Measurements from ENCODE around the gene CDH4.

Gene CDH4

DNA sequence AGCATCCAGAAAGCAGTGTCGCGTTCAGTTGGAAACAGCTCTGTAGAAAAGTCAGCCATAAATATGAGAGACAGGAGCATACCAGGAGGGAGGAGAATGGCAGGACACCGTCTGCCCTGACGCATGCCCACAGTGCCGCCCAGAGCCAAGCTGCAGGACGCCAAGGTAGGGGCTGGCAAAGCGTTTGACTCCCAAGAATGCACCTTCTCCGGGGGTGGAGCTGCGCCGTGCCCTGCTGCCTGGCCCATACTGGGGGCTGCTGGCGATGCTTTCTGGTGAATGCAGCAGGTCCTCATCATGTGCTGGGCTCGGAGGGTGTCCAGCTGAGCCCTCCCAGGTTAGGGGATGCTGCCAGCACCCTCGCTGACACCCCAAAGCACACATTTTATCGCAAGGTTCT, 349.8 kb downstream of the CDH4 start:
- Histone ChIP-seq H3K4ac (ENCODE audit: low read depth, low read length) (no peak overlapping the region), H3K4me2 (ENCODE audit: low read length) (no peak overlapping the region), H4K8ac (ENCODE audit: low read depth, low read length) (no peak overlapping the region), H3K27ac (ENCODE audit: low read depth, low read length) (no peak overlapping the region), H3K4me3 (ENCODE audit: low read depth, low read length) (no peak overlapping the region), H2BK5ac (ENCODE audit: low read depth, low read length, poor library complexity) (no peak overlapping the region), H3K79me2 (ENCODE audit: control insufficient read depth, insufficient read depth, low read length, poor library complexity) (no peaks in the 10 kb centered on the region), H4K12ac (ENCODE audit: low read depth, low read length) (no peak overlapping the region), H3K9me3 (ENCODE audit: insufficient read depth, low read depth, low read length) (peaks cover 11% of the 10 kb centered on the region), H3K9ac (ENCODE audit: low read length) (no peak overlapping the region), H3K36me3 (ENCODE audit: control insufficient read depth in 1 of 2, insufficient read depth in 2 of 2, low read length in 2 of 2) (no peaks in the 10 kb centered on the region), H3K79me1 (ENCODE audit: low read length) (no peaks in the 10 kb centered on the region), H2BK12ac (ENCODE audit: low read length) (no peak overlapping the region), H4K91ac (ENCODE audit: low read depth, low read length) (no peak overlapping the region), H2AK5ac (ENCODE audit: low read length) (no peak overlapping the region), H3K23ac (ENCODE audit: low read length) (no peak overlapping the region), H3K18ac (ENCODE audit: low read length) (no peak overlapping the region), H2AFZ (ENCODE audit: insufficient read depth, low read length, poor library complexity) (no peak overlapping the region), H2BK120ac (ENCODE audit: insufficient read depth, low read length, poor library complexity) (no peak overlapping the region), H3K4me1 (ENCODE audit: control insufficient read depth in 1 of 2, insufficient read depth in 2 of 2, low read length in 2 of 2) (no peaks in the 10 kb centered on the region), H3K14ac (ENCODE audit: low read length) (no peak overlapping the region), H3K27me3 (ENCODE audit: insufficient read depth, low read length) (no peaks in the 10 kb centered on the region)
- no CpG with 5 or more reads among the region's 14 CpGs for WGBS (ENCODE audit: extremely low coverage, insufficient coverage, insufficient read length)
- no peak for DNase-seq

DNA sequence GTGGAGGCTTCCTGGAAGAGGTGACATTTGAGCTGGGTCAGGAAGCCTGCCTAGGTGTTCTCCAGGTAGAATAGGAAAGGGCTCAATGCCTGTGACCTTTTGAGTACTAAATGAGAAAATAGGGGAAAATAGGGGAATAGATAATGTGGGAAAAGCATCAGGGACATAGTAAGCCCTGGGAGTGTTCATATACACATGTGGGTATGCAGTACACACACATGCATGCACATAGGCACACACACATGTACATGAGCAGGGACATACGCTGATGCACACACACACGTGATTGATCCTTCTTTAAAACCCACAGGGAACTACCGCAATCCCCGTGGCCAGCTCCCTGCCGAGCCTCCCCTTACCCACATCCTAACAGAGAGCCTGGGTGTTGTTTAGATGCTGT, 351.7 kb downstream of the CDH4 start:
- Histone ChIP-seq H3K9me3 (ENCODE audit: insufficient read depth, low read depth, low read length) (peaks cover 7% of the 10 kb centered on the region), H3K9ac (ENCODE audit: low read length) (no peak overlapping the region), H3K4me3 (ENCODE audit: low read depth, low read length) (no peak overlapping the region), H3K14ac (ENCODE audit: low read length) (no peak overlapping the region), H3K4me1 (ENCODE audit: control insufficient read depth in 1 of 2, insufficient read depth in 2 of 2, low read length in 2 of 2) (no peaks in the 10 kb centered on the region), H2BK5ac (ENCODE audit: low read depth, low read length, poor library complexity) (no peak overlapping the region), H4K91ac (ENCODE audit: low read depth, low read length) (no peak overlapping the region), H3K4me2 (ENCODE audit: low read length) (no peak overlapping the region), H3K18ac (ENCODE audit: low read length) (no peak overlapping the region), H3K79me2 (ENCODE audit: control insufficient read depth, insufficient read depth, low read length, poor library complexity) (no peaks in the 10 kb centered on the region), H2AK5ac (ENCODE audit: low read length) (no peak overlapping the region), H3K23ac (ENCODE audit: low read length) (no peak overlapping the region), H2AFZ (ENCODE audit: insufficient read depth, low read length, poor library complexity) (no peak overlapping the region), H2BK12ac (ENCODE audit: low read length) (no peak overlapping the region), H3K79me1 (ENCODE audit: low read length) (no peaks in the 10 kb centered on the region), H3K4ac (ENCODE audit: low read depth, low read length) (no peak overlapping the region), H4K12ac (ENCODE audit: low read depth, low read length) (no peak overlapping the region), H3K27ac (ENCODE audit: low read depth, low read length) (no peak overlapping the region), H3K36me3 (ENCODE audit: control insufficient read depth in 1 of 2, insufficient read depth in 2 of 2, low read length in 2 of 2) (no peaks in the 10 kb centered on the region), H4K8ac (ENCODE audit: low read depth, low read length) (no peak overlapping the region), H2BK120ac (ENCODE audit: insufficient read depth, low read length, poor library complexity) (no peak overlapping the region), H3K27me3 (ENCODE audit: insufficient read depth, low read length) (no peaks in the 10 kb centered on the region)
- WGBS (ENCODE audit: extremely low coverage, insufficient coverage, insufficient read length): no CpG with 5 or more reads among the region's 5 CpGs
- no peak for DNase-seq

DNA sequence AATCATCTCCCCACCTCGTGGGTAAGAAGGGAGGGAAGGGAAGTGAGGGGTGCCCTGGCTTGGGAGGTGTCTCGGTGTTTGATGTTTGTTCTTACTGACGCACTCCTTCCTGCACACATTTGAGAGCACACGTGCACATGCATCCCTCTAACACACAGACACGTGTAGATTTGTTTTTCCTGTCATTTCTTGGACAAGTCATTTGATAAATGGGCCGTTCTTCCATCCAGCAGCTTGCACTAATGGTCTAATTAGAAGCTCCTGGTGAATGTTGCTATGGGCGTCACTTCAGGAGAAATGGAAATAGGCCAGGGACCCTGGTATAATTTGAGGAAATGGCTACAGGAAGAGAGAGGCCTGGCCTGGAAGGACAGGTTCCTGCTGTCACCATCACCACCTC, 352.5 kb downstream of the CDH4 start:
- no peak overlapping the region for H2BK12ac ChIP-seq (ENCODE audit: low read length)
- no peak overlapping the region for H2BK120ac ChIP-seq (ENCODE audit: insufficient read depth, low read length, poor library complexity)
- no peaks in the 10 kb centered on the region for H3K27me3 ChIP-seq (ENCODE audit: insufficient read depth, low read length)
- H4K8ac ChIP-seq (ENCODE audit: low read depth, low read length): no peak overlapping the region
- no peak overlapping the region for H2AFZ ChIP-seq (ENCODE audit: insufficient read depth, low read length, poor library complexity)
- no peak overlapping the region for H3K4ac ChIP-seq (ENCODE audit: low read depth, low read length)
- H3K9ac ChIP-seq (ENCODE audit: low read length): no peak overlapping the region
- no peaks in the 10 kb centered on the region for H3K4me1 ChIP-seq (ENCODE audit: control insufficient read depth in 1 of 2, insufficient read depth in 2 of 2, low read length in 2 of 2)
- no peak overlapping the region for H3K14ac ChIP-seq (ENCODE audit: low read length)
- WGBS (ENCODE audit: extremely low coverage, insufficient coverage, insufficient read length): no CpG with 5 or more reads among the region's 7 CpGs
- no peak overlapping the region for H4K12ac ChIP-seq (ENCODE audit: low read depth, low read length)
- no peak overlapping the region for H3K4me2 ChIP-seq (ENCODE audit: low read length)
- H2BK5ac ChIP-seq (ENCODE audit: low read depth, low read length, poor library complexity): no peak overlapping the region
- no peak overlapping the region for H3K23ac ChIP-seq (ENCODE audit: low read length)
- peaks cover 7% of the 10 kb centered on the region for H3K9me3 ChIP-seq (ENCODE audit: insufficient read depth, low read depth, low read length)
- no peaks in the 10 kb centered on the region for H3K36me3 ChIP-seq (ENCODE audit: control insufficient read depth in 1 of 2, insufficient read depth in 2 of 2, low read length in 2 of 2)
- no peak overlapping the region for H3K27ac ChIP-seq (ENCODE audit: low read depth, low read length)
- no peak for DNase-seq
- H2AK5ac ChIP-seq (ENCODE audit: low read length): no peak overlapping the region
- H3K4me3 ChIP-seq (ENCODE audit: low read depth, low read length): no peak overlapping the region
- H3K79me2 ChIP-seq (ENCODE audit: control insufficient read depth, insufficient read depth, low read length, poor library complexity): no peaks in the 10 kb centered on the region
- no peak overlapping the region for H4K91ac ChIP-seq (ENCODE audit: low read depth, low read length)
- no peak overlapping the region for H3K18ac ChIP-seq (ENCODE audit: low read length)
- H3K79me1 ChIP-seq (ENCODE audit: low read length): no peaks in the 10 kb centered on the region

DNA sequence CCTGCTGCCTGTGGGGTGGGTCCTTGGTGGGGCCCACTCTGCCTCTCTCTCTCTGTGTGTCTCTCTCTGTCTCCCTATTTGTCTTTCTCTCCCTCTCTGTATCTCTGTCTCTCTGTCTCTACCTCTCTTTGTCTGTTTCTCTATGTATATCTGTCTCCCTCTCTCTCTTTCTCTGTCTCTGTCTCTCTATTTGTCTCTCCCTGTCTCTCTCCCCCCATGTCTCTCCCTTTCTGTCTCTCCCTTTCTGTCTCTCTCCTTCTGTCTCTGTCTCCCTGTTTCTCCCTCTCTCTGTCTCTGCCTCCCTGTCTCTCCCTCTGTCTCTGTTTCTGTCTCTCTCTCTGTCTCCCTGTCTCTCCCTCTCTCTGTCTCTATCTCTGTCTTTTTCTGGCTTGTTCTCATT, 353.2 kb downstream of the CDH4 start:
- no peak overlapping the region for H2BK12ac ChIP-seq (ENCODE audit: low read length)
- no peak overlapping the region for H2AFZ ChIP-seq (ENCODE audit: insufficient read depth, low read length, poor library complexity)
- H3K79me2 ChIP-seq (ENCODE audit: control insufficient read depth, insufficient read depth, low read length, poor library complexity): no peaks in the 10 kb centered on the region

More for the DNA sequence above, 353.2 kb downstream of the CDH4 start:
- Histone ChIP-seq H3K14ac (ENCODE audit: low read length) (no peak overlapping the region), H3K27me3 (ENCODE audit: insufficient read depth, low read length) (no peaks in the 10 kb centered on the region), H3K9me3 (ENCODE audit: insufficient read depth, low read depth, low read length) (peaks cover 7% of the 10 kb centered on the region), H3K18ac (ENCODE audit: low read length) (no peak overlapping the region), H3K4me3 (ENCODE audit: low read depth, low read length) (no peak overlapping the region), H4K12ac (ENCODE audit: low read depth, low read length) (no peak overlapping the region), H3K4me2 (ENCODE audit: low read length) (no peak overlapping the region), H3K36me3 (ENCODE audit: control insufficient read depth in 1 of 2, insufficient read depth in 2 of 2, low read length in 2 of 2) (no peaks in the 10 kb centered on the region), H4K8ac (ENCODE audit: low read depth, low read length) (no peak overlapping the region), H3K4me1 (ENCODE audit: control insufficient read depth in 1 of 2, insufficient read depth in 2 of 2, low read length in 2 of 2) (no peaks in the 10 kb centered on the region), H3K23ac (ENCODE audit: low read length) (no peak overlapping the region), H2AK5ac (ENCODE audit: low read length) (no peak overlapping the region), H4K91ac (ENCODE audit: low read depth, low read length) (no peak overlapping the region), H3K9ac (ENCODE audit: low read length) (no peak overlapping the region), H2BK120ac (ENCODE audit: insufficient read depth, low read length, poor library complexity) (no peak overlapping the region), H3K79me1 (ENCODE audit: low read length) (no peaks in the 10 kb centered on the region), H3K4ac (ENCODE audit: low read depth, low read length) (no peak overlapping the region), H3K27ac (ENCODE audit: low read depth, low read length) (no peak overlapping the region), H2BK5ac (ENCODE audit: low read depth, low read length, poor library complexity) (no peak overlapping the region)
- no peak for DNase-seq
